ENCODE results near the gene ATP6V0A4.

- no peak for TF ChIP-seq ZBTB21 (CRISPR knock-in tag; IDR thresholded peaks at IDR 0.05; ENCODE audit: borderline replicate concordance)
- no peak for TF ChIP-seq USF1 (CRISPR knock-in tag; IDR thresholded peaks at IDR 0.05)
These were observed 1.9 kb downstream of the ATP6V0A4 start for GRCh38 chr7:138796038-138796615.
